Mesenteric fat pad (tissue), 1 donor: Measurements from ENCODE around the gene VWA5A. TPM values are rescaled to one million over a fixed set of nuclear protein-coding genes. Genes with fewer than 3 reads are reported as not detected.
"Not testable (repeated sequence)": the region's sequence is repeated elsewhere in the genome, so short reads cannot be mapped to it uniquely, and the experiment has no call there.

Source experiments
- DNase-seq: peaks from one replicate; pipeline ENCODE4 v3.0.0-alpha.2; 2020; ENCODE audit warnings: low spot score
- total RNA-seq: library from RNA; stranded (reverse); fragmentation: NEBNext Ultra II Directional; extraction: Animal tissue kit (Norgen Biotek cat#: 25700); gene quantifications from one replicate; pipeline ENCODE4 v1.2.1, GENCODE V29; 2021
- donor health status: DM: yes; HTN: yes; CAD: no.

Gene VWA5A
- total RNA-seq, 1 donor from 2014 or later = 14.6 TPM

DNA sequence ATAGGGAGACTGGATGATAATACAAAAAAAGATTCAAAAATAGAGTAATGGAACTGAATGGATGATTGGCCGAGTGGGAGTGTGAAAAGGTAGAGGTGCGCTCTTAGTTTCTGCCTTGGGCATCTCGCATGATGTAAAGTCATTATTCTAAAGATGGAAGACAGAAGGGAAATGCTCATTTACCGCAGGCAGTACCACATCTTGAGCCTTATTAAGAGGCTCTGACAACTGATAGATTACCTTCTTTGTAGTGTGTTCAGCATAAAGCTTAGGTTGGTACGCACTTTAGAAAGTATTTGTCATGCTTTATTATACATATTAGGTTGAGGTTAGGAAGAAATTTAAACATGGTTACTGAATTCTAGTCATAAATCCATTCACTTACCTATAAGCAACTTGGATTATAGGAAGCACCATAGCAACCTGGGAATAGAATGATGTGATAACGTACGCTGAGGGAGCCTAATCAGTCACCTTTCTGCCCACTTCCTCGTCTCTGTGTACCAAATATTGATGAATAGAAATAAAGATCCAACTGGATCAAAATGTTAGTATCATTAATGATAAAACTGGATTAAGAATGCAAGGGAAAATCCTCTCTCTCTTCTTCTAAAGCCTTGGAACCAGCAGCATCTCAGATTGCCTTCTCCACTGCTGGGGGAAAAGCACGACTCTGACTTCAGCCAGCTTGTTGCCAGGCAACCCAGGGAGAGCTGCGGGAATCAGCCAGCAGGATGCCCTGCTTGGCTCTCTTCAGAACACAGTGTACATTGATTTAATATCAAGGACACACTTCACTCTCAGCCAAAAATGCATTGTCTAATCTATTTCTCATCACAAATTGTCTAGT lies 29.0 kb upstream of the VWA5A start:
- DNase-seq = no peak

DNA sequence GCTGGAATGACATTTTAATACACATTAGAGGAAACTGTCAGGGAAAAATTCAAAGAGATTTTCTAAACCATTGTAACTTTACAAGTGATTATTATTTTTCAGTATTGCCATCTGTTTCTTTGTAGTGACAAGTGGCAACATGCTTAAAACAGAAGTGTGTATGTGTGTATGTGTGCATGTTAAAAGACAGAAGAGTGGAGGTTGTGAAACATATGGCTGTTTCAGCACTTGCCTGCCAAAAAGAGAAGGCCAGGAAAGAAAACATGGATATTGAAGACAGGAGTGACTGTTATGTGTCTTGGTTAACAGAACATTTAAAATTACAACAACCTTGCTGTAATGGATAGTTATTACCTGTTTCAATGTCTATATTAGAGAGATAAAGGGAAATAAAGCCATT lies 24.3 kb upstream of the VWA5A start:
- DNase-seq = no peak

DNA sequence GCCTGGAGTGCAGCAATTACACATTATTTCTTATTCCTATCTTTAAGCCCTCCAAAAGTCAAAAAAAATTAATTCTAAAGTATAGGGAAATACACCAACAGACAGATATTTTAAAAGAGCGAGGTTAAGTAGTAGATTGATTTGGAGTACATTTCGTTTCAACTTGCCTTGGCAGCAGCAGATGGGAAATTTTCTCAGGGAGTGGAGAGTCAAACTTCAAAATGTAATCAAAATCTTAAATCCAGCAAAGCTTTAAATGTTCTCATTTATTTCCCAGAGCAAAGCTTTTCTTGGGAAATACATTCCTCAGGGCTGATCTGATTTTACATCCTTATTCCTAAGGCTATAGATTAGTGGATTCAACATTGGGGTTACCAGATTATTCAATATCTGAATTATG lies 21.9 kb upstream of the VWA5A start:
- DNase-seq = no peak

DNA sequence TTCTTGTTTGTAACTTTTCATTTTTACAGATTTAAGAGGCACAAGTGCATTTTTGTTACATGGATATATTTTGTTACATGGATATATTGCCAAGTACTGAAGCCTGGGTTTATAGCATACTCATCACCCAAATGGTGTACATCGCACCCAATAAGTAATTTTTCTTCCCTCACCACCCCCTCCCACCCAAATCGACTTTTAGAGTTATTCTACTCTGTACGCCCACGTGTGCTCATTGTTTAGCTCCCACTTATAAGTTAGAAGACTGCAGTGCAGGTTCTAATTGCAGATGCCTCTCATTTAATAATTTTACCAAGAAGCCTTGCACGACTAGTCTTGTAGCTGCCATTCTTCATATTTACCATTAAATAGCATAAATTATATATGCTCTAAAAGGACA lies 20.5 kb upstream of the VWA5A start:
- DNase-seq = no peak

DNA sequence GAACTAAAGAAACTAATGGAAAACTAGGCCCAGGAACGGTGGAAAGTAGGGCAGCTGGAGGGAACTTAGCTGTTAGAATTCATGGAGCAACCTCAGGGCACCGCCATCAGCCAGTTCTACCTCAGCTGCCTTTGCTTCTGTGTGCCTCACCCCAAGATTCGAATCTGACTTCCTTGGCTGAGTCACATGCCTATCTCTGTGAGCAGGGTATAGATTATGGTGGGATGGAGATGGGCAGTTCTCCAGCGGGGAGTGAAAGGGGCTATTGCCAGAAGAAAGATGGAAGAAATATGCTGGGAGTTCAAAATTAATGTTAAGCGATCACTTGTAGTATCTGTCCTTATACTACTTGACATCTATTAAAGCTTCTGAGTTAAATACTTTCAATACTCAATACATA lies 18.9 kb upstream of the VWA5A start:
- DNase-seq = no peak

DNA sequence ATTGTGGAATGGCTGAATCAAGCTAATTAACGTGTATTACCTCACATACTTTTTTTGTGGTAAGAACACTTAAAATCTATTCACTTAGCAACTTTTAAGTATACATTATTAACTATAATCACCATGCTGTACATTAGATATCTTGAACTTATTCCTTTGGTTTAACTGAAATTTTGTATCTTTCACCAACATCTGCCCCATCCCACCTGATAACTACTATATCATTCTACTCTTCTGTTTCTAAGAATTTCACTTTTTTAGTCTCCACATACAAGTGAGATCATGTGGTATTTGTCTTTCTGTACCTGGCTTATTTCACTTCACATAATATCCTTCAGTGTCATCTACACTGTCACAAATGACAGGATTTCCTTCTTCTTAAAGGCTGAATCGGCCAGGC lies 17.1 kb upstream of the VWA5A start:
- DNase-seq = no peak

DNA sequence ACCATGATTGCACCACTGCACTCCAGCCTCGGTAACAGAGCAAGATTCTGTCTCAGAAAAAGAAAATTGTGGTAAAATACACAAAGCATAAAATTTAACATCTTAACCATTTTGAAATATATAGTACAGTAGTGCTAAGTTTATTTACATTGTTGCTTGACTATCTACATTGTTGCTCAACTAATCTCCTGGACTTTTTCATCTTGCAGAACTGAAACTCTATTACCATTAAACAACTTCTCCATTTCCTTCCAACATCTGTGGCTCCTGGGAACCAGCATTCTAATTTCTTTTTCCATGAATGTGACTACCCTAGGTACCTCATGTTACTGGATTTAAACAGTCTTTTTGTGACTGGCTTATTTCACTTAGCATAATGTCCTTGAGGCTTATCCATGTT lies 13.5 kb upstream of the VWA5A start:
- DNase-seq = no peak

DNA sequence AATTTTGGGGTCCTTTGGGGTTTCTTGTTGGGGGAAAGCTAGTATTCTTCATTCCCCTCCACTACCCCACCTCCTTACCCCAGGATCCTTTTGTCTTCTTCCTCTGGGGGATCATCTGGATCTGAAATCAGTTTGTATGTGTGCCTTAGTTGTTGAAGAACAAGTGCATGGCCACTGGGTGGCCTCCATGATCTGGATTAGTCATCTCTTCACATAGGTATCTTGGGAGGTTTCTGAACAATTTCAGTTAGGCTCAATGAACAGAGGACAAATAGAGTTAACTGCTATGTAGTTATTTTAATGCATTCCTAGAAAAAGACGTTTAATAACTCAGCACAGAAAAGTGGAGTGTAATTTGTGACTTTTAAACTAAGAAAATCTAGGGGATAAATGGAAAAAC lies 7.1 kb upstream of the VWA5A start:
- no peak for DNase-seq

DNA sequence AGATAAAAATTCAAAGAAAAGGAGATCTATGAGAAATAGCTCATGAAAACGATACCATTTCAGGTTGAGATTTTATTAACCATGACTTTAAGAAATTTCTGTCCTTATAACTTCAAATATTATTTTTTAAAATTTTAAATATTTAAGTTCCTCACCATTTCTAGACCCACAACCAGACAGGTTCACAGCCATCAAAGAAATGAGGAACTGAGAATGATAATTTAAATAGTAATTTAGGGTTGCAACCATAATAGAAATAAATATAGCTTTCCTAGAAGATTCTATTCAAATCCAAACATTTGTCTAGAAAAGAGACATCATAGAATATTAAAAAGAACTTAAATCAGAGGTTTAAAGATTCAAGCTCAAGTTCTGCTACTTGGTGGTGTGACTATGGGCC lies 5.9 kb upstream of the VWA5A start:
- no peak for DNase-seq

DNA sequence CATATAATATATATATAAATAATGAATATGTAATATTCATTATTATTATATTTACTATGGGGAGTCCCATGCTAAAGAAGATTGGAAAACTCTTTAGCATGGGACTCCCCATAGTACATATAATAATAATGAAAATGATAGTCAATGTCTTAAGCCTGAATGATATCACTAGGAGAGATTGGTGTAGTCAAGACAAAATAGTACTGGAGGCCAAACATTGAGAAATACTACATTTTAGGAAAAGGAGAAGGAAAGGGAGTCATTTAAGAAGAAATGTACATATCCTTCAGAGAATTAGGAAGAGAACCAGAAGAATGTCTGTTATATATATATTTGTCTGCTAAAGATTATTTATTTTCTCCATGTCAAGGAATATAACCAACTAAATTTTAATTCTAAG lies 5.0 kb upstream of the VWA5A start:
- no peak for DNase-seq

DNA sequence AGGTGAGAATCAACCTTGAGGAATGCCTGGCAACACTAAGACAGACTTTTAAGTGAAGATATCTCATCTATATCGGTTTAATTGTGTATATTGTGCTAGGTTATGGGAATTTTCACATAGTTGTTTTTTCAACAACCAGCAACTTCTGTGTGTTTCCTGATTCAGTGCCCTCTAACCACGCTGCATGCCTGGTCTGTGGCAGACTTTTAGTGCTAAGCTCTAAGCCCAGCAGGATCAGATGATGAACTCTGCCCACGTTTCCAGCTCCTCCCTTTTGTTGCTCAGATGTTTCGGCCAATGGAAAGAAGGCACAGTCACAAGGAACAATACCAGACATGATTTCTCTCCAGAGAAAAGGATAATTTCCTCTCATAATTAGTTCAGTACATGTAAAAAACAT lies 1.4 kb upstream of the VWA5A start:
- DNase-seq = no peak

DNA sequence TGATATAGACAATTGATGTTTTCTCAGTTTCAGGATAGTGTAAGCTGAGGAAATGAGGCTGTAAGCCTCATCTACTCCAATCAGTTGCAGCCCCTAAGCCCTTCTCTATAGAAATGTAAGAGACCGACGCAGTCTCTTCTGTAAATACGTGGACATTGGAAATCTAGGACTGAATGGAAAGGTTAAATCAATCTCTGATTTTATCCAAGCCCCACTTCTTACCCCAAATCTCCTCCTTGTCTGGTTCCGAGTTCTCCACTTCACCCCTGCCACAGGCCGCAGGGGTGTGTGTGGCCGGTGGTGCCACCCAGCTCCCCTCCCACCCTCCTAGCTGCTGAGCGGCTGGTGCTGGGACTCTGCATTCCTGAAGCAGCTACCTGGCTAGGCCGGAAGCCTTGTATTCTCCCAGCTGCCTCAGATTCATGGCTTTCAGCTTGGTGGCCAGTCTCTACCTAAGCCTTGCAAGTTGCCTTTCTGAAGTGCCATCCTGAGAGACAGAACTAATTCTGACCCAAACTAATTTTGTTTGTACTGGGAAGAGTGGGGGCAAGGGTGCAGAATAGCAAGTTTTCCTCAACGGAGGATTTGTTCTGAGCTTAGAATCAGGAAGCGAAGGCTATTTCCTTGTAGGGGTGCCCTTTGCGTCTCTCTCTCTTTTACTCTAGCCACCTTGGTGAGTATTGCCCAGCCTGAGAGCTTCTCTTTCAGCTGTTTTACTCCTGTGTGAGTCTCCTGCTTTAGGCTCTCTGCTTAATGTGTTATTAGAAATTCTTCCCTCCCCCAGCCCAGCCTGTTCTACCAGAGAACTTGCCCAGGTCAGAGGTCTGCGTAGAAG lies 749 bp downstream of the VWA5A start:
- DNase-seq = no peak

DNA sequence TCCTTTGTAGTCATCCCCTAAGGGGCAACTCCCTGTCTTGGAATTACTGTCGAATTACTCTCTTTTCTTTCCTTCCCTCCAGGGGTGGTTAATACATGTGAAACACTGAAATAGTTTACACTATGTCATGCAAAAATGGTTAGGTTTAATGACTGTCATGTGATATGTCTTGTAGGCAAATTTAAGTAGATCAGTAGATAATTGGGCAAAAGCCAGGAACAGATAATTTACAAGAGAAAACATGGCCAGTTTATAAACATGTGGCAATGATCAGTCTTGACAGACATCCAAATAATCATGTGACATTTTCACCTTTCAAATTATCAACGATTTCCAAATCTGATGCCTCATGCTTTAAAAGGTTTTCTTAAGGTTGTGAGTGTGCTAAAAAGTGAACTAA lies 3.9 kb downstream of the VWA5A start:
- DNase-seq = no peak

DNA sequence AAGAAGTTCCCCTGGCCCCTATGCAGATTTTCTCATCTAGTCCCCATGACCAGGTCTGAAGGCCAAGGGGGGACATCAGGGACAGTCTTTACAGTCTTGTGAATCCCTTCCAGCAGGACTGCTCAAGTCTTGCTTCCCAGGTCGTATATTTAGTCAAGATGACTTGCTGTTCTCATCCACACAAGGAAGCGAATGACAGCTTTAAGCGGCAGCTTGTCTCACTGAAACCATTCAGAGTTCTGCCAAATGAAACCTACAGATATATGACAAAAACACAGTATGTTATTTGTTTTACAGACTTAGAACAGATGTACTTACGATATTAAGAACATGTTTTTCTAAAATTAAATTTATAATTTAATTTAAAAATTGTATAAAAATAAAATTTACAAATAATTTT lies 5.6 kb downstream of the VWA5A start:
- DNase-seq = no peak

DNA sequence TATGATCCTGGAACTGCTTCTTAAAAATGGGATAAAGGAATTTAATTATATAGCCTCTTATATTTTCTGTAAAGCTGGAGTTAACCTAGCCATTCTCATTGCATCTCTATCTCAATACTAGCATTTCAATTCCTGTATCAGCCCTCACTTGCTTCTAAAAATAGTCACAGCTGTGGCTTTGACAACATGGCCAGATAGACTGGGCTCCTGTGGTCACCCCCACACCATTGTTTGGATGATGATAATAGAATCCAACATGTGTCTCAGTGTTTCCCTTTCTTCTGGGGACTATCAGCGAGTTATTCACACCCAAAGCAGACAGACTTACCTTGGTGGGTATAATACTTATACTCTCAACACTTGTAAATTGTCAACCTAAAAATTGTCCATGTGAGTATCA lies 6.9 kb downstream of the VWA5A start:
- no peak for DNase-seq

DNA sequence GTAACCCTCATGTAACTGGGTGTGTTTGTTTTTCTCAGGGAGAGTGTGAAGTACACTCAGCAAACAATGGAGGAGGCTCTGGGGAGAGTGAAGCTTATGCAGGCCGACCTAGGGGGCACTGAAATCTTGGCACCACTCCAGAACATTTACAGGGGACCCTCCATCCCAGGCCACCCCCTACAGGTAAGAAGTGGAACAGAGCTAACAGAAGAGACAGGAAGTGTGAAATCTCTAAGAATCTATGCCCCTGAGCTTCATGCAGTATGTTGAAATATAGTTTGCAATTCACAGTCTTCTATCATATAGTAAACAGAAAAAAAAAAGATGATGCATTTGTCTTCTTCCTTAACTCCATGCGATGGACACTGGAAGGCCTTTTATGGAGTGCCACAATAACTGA lies 8.4 kb downstream of the VWA5A start:
- DNase-seq = no peak

DNA sequence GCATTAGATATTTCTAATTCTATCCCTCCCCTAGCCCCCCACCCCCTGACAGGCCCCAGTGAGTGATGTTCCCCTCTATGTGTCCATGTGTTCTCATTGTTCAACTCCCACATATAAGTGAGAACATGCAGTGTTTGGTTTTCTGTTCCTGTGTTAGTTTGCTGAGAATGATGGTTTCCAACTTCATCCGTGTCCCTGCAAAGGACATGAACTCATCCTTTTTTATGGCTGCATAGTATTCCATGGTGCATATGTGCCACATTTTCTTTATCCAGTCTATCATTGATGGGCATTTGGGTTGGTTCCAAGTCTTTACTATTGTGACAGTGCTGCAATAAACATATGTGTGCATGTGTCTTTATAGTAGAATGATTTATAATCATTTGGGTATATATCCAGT lies 11.9 kb downstream of the VWA5A start:
- not testable (repeated sequence) for DNase-seq

DNA sequence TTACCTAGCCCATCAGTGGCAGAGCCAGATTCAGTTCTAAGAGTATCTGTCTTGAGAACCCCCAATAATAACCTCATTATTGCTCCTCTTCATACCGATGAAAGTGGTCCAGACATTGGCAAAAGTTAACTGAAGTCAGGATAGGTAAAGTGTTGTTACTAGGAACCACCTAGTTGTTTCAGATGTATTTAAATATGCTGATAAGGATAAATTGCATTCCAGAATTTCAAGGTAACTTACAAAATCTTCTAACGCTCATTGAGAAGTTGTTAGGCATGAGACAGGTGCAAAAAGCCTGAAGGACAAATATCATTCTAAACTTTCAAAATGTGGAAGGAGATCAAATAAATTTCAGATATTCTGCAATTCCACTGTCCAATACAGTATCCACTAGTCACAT lies 27.8 kb downstream of the VWA5A start:
- DNase-seq = no peak

DNA sequence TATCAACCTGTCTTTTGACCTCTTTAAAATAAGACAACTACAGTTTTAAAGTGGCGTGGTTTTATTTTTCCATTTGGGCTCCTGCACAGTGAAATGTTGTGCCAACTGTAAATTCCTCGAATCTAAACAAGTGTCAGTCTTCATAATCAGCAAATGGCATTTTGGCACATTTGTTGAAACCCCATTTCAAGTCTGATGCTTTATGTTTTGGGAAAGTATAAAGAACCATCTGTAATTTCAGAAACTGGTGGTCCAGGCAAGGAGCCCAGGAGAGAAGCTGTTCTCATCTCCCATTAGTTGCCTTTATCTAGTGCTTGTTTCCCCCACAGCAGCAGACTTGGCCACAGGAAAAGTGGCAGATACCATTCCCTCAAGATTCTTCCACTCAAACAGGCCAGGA lies 32.7 kb downstream of the VWA5A start:
- DNase-seq = no peak

DNA sequence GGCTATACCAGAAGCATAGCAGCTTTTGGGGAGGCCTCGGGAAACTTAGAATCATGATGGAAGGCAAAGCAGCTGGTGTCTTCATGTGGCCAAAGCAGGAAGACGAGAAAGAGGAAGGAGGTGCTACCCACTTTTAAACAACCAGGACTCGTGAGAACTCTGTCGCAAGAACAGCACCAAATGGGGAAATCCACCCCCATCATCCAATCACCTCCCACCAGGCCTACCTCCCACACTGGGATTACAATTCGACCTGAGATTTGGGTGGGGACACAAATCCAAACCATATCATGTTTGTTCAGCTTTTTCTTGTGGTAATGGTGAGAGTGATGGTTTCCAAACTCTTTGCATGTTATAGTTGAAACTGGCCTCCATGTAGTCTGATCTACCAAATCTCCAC lies 35.4 kb downstream of the VWA5A start:
- DNase-seq = no peak

DNA sequence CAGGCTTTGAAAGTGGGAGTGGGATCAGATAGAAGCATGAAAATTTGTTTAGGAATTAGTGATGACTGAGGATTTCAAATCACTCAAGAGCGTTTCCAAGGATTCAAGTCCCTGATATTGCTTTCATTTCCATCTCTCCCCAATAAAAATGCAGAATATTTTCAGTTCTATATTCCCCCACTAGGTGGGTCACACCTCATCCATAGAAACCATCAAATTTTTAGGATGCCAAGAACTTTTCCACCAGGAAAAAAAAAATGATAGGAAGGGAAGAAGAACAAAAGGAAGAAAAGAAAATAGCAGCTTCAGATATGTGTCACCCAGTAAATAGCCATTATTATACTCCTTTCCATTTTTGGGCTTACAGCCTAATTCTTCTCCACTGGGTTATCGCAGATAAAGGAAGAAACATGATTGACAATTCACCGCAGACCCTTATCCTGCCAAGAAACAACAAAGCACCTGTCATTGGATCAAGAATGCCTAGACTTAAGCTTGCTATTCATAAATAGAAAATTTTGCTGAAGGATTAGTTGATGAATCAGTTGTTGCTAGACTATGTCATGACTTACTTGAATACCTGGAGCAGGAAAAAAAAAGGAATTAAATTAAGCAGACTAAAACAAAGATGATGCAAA lies 37.6 kb downstream of the VWA5A start:
- DNase-seq = no peak

DNA sequence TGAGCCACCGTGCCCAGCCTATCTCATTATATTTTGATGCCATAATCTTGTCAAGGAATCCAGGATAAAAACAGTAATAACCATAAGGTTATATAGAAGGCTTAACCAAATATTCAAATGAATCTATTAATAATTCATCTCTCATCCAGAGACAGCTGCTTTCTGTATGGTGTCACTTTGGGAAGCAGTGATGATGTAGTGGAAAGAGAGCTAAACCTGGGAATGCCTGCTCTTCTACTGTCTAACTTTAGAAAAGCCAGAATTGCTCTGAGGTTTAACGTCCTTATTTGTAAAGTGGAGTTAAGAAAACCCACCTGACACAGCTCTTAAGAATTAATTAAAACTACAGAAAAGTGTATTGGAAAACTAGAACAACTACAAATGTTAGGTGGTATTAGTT lies 38.6 kb downstream of the VWA5A start:
- DNase-seq = no peak
